ENCODE data around the gene TRAPPC2. TPM values are rescaled to one million over a fixed set of nuclear protein-coding genes. Genes with fewer than 3 reads are reported as not detected.

Gene TRAPPC2
- total and polyA plus RNA-seq, 9 of the 15 experiments (the other 6 are each of a cell fraction or from before 2014, with no cell fraction given) = 10.3 to 30.6 (median 18.6) TPM

GRCh38 chrX:13702111-13702789, 32.2 kb downstream of the TRAPPC2 start:
- FAIRE-seq (no peak), ATAC-seq (no peak; the same call in 2 of the 3 replicates), DNase-seq (ENCODE audit: extremely low read depth in 1 of 4, low spot score in 3 of 4) (no peak)
- no peak overlapping the region for H3K27ac ChIP-seq (ENCODE audit: extremely low read depth, low read depth, low read length)
- peak overlapping the region in 1 of 2 experiments; percentile 20; a peak in 1 of 4 replicates for H3K9ac ChIP-seq (ENCODE audit: insufficient read depth in 1 of 2, low read depth in 2 of 2, low read length in 2 of 2)
- H3K4me2 ChIP-seq (ENCODE audit: insufficient read depth, low read length) = no peak overlapping the region
- H3K9me3 ChIP-seq (replicated peaks; ENCODE audit: control insufficient read depth, insufficient read depth, low read depth, low read length) = no peaks in the 10 kb centered on the region
- H3K36me3 ChIP-seq (ENCODE audit: control insufficient read depth, insufficient read depth, low read length) = peaks cover 33% of the 10 kb centered on the region
- TF ChIP-seq CSDE1 (IDR thresholded peaks at IDR 0.05) (no peak), ZNF175 (CRISPR knock-in tag; IDR thresholded peaks at IDR 0.05; ENCODE audit: low read depth) (no peak), HNRNPH1 (optimal IDR thresholded peaks at IDR 0.05; ENCODE audit: low read depth, low read length) (no peak), NRF1 (conservative IDR thresholded peaks at IDR 0.05 in 1 of 2, IDR thresholded peaks at IDR 0.05 in 1 of 2) (no peak), ZBTB34 (CRISPR knock-in tag; IDR thresholded peaks at IDR 0.05) (no peak), ZNF583 (CRISPR knock-in tag; IDR thresholded peaks at IDR 0.05) (no peak), SRSF9 (IDR thresholded peaks at IDR 0.05; ENCODE audit: borderline replicate concordance, low read depth, low read length) (no peak), TAF15 (IDR thresholded peaks at IDR 0.05; ENCODE audit: low read depth, low read length) (no peak)
- POLR2A ChIA-PET = interaction anchor here (0.6 to 1.0 kb wide), 2 partner anchors 10 to 28 kb away, joined by 3 to 5 read pairs; no protein-coding TSS in a partner anchor
- in situ Hi-C loops (cut with MboI) (no loop called here), intact Hi-C loops (cut with micrococcal nuclease) (no loop called here)
- no peaks in the 10 kb centered on the region for H3K9me1 ChIP-seq (ENCODE audit: control insufficient read depth, insufficient read depth, low read length)
- no peaks in the 10 kb centered on the region for H3K27me3 ChIP-seq (ENCODE audit: control insufficient read depth in 2 of 2, insufficient read depth in 2 of 2, low read length in 2 of 2)
- H3K4me1 ChIP-seq (replicated peaks in 1 of 2; ENCODE audit: control insufficient read depth in 2 of 2, insufficient read depth in 2 of 2, low read length in 2 of 2) = peaks cover 4 to 34% of the 10 kb centered on the region in 2 experiments
- H3K4me3 ChIP-seq = no peak overlapping the region
- H2AFZ ChIP-seq (ENCODE audit: low read depth, low read length) = no peak overlapping the region
- peaks cover 3% of the 10 kb centered on the region; the same call in 1 of the 2 replicates for H4K20me1 ChIP-seq (replicated peaks; ENCODE audit: control insufficient read depth, insufficient read depth, low read length)
- CTCF ChIA-PET (ENCODE audit: low intra/inter-chr PET ratio) = no interaction called here
- peaks cover 90% of the 10 kb centered on the region for H3K79me2 ChIP-seq (ENCODE audit: control insufficient read depth, insufficient read depth, low read length)
- 67% methylated on average over 5 of the region's 5 CpGs for WGBS (ENCODE audit: insufficient coverage, low coverage, missing lambda C conversion rate)
- BruUV-seq (replicated peaks) = no TSS peak

Data from K562 (cell line).